OCI-LY7 (cell line): ENCODE data around the gene RASGRP1.

Experiments used
- EZH2phosphoT487 ChIP-seq: fragments of 200-600 bp; sonication (generic); IDR thresholded peaks from 2 replicates; pipeline ENCODE4 v1.6.1; 2018; ENCODE audit warnings: low read depth, borderline replicate concordance, mild to moderate bottlenecking, mixed run types, antibody characterized with exemption, low read length, moderate library complexity, mixed read lengths
- TF ChIP-seq, protein P1 (sequence below): fragments of 200-600 bp; sonication (generic); conservative IDR thresholded peaks from 2 replicates; pipeline ENCODE4 v1.5.1; 2014; ENCODE audit warnings: mild to moderate bottlenecking, antibody characterized with exemption, low read length, moderate library complexity, mixed read lengths

DNA sequence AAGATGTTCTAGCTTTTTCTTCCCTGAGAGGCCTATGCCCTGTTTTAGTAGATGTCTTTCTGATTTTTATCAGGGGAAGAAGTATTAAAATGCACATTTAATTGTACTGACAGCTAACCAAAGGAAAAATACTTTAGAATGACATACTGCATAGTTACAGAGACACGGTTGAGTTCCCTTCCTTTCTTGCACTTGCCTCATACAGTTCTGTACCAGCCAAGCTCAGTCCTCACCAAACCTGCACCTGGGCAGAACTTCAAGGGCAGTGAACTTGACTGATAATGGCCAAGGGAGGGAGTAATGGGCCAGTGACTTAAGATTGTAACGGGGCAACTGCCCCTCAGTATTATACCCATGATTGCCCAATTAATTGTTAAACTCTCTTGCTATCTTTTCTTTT lies 34.1 kb upstream of the RASGRP1 start:
- TF ChIP-seq, protein P1, sequence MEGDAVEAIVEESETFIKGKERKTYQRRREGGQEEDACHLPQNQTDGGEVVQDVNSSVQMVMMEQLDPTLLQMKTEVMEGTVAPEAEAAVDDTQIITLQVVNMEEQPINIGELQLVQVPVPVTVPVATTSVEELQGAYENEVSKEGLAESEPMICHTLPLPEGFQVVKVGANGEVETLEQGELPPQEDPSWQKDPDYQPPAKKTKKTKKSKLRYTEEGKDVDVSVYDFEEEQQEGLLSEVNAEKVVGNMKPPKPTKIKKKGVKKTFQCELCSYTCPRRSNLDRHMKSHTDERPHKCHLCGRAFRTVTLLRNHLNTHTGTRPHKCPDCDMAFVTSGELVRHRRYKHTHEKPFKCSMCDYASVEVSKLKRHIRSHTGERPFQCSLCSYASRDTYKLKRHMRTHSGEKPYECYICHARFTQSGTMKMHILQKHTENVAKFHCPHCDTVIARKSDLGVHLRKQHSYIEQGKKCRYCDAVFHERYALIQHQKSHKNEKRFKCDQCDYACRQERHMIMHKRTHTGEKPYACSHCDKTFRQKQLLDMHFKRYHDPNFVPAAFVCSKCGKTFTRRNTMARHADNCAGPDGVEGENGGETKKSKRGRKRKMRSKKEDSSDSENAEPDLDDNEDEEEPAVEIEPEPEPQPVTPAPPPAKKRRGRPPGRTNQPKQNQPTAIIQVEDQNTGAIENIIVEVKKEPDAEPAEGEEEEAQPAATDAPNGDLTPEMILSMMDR, result no peak
- no peak for TF ChIP-seq EZH2phosphoT487
